Astrocyte (in vitro differentiated cells and primary cell): ENCODE results near the gene C1QL1. TPM values are rescaled to one million over a fixed set of nuclear protein-coding genes. Genes with fewer than 3 reads are reported as not detected.

Experiments used
- DNase-seq: peaks from one replicate; pipeline ENCODE4 v3.0.0-alpha.2; 2010; ENCODE audit warnings: low read depth
- FAIRE-seq: peaks from 2 replicates; lab custom pipeline; 2011; peaks lifted over from hg19 to GRCh38; lab: Jason Lieb, UNC
- H2AFZ ChIP-seq: 2 replicates; pipeline ENCODE4 v1.6.0; 2012; ENCODE audit warnings: low read depth, low read length, inconsistent platforms
- H3K27ac ChIP-seq: 2 replicates; pipeline ENCODE4 v1.5.1; 2011; ENCODE audit warnings: low read depth, low read length, inconsistent platforms
- H3K27me3 ChIP-seq: 2 replicates; pipeline ENCODE4 v1.6.0; 2011; ENCODE audit warnings: low read length, inconsistent platforms; ENCODE audit not compliant: insufficient read depth
- H3K36me3 ChIP-seq: 2 replicates; pipeline ENCODE4 v1.5.1; 2011; ENCODE audit warnings: low read length, inconsistent platforms; ENCODE audit not compliant: insufficient read depth
- H3K4me1 ChIP-seq: 2 replicates; pipeline ENCODE4 v1.5.1; 2011; ENCODE audit warnings: low read length, inconsistent platforms; ENCODE audit not compliant: insufficient read depth
- H3K4me2 ChIP-seq: 2 replicates; pipeline ENCODE4 v1.6.0; 2012; ENCODE audit warnings: low read length, inconsistent platforms
- H3K4me3 ChIP-seq: 2 replicates; pipeline ENCODE4 v1.5.1; 2011; ENCODE audit warnings: low read depth, mild to moderate bottlenecking, low read length, inconsistent platforms; ENCODE audit not compliant: insufficient read depth
- H3K79me2 ChIP-seq: 2 replicates; pipeline ENCODE4 v1.6.0; 2012; ENCODE audit warnings: mild to moderate bottlenecking, low read length, inconsistent platforms; ENCODE audit not compliant: insufficient read depth
- H3K9ac ChIP-seq: 2 replicates; pipeline ENCODE4 v1.6.0; 2012; ENCODE audit warnings: mild to moderate bottlenecking, low read length, inconsistent platforms
- H3K9me3 ChIP-seq: 2 replicates; pipeline ENCODE4 v1.5.1; 2012; ENCODE audit warnings: low read depth, mild to moderate bottlenecking, low read length, inconsistent platforms; ENCODE audit not compliant: insufficient read depth
- H4K20me1 ChIP-seq: 2 replicates; pipeline ENCODE4 v1.6.0; 2012; ENCODE audit warnings: low read length, inconsistent platforms; ENCODE audit not compliant: insufficient read depth
- H3K27ac Mint-ChIP-seq: one replicate; pipeline ENCODE4 v1.8.0; 2021; ENCODE audit warnings: mild to moderate bottlenecking, mixed read lengths; ENCODE audit not compliant: unreplicated experiment
- H3K27me3 Mint-ChIP-seq: one replicate; pipeline ENCODE4 v1.8.0; 2021; ENCODE audit warnings: low read depth, mixed read lengths; ENCODE audit not compliant: unreplicated experiment
- H3K36me3 Mint-ChIP-seq: one replicate; pipeline ENCODE4 v1.8.0; 2021; ENCODE audit warnings: low read depth, mixed read lengths; ENCODE audit not compliant: unreplicated experiment
- H3K4me1 Mint-ChIP-seq: one replicate; pipeline ENCODE4 v1.8.0; 2021; ENCODE audit warnings: low read depth, mixed read lengths; ENCODE audit not compliant: unreplicated experiment
- H3K4me3 Mint-ChIP-seq: one replicate; pipeline ENCODE4 v1.8.0; 2021; ENCODE audit warnings: mild to moderate bottlenecking, moderate library complexity, mixed read lengths; ENCODE audit not compliant: unreplicated experiment
- H3K9me3 Mint-ChIP-seq: one replicate; pipeline ENCODE4 v1.8.0; 2021; ENCODE audit warnings: mild to moderate bottlenecking, mixed read lengths; ENCODE audit not compliant: unreplicated experiment
- EZH2 ChIP-seq: IDR thresholded peaks from 2 replicates; pipeline ENCODE4 v1.6.1; 2012; ENCODE audit warnings: mild to moderate bottlenecking, low read length, inconsistent platforms; ENCODE audit not compliant: insufficient read depth
- total RNA-seq: library from RNA; stranded (reverse); gene quantifications from 2 replicates; pipeline ENCODE4 v1.2.1, GENCODE V29; 2021
- TF ChIP-seq, protein P1 (sequence below): IDR thresholded peaks from 2 replicates; pipeline ENCODE4 v1.5.1; 2011; ENCODE audit warnings: low read depth, mild to moderate bottlenecking, inconsistent platforms, low read length, moderate library complexity; ENCODE audit not compliant: insufficient read depth

The C1QL1 gene
- total RNA-seq, 1 donor from 2014 or later: not detected

DNA sequence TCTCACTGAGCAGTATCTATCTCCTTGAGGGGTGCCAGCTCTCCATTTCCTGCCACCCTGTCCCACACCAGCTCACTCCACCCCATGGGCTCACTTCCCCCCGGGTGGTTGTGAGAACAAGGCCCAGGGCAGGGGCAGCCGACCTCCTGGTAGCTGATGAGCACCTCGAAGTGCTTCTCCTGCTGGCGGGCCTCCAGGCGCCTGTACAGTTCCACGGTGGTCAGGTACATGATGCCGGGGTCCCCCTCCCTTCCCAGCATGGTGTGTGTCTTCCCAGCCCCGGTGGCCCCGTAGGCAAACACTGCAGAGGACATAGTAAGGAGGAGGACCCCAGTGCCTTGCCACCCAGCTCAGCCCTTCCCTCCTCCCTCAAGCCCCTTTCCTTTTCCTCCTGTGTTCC, 33.0 kb downstream of the C1QL1 start:
- H3K27ac Mint-ChIP-seq: no peak overlapping the region
- peaks cover 4% of the 10 kb centered on the region for H3K9me3 Mint-ChIP-seq
- DNase-seq: no peak
- Histone ChIP-seq H3K27me3 (no peaks in the 10 kb centered on the region), H3K4me3 (no peak overlapping the region), H3K4me2 (no peak overlapping the region), H3K4me1 (no peaks in the 10 kb centered on the region), H3K79me2 (peaks cover 53% of the 10 kb centered on the region), H4K20me1 (no peaks in the 10 kb centered on the region), H3K9ac (no peak overlapping the region), H3K27ac (no peak overlapping the region), H2AFZ (no peak overlapping the region), H3K36me3 (peaks cover 3% of the 10 kb centered on the region), H3K9me3 (no peaks in the 10 kb centered on the region)
- peaks cover 6% of the 10 kb centered on the region for H3K27me3 Mint-ChIP-seq
- H3K4me1 Mint-ChIP-seq: peaks cover 2% of the 10 kb centered on the region
- FAIRE-seq: no peak
- no peaks in the 10 kb centered on the region for H3K36me3 Mint-ChIP-seq
- H3K4me3 Mint-ChIP-seq: no peak overlapping the region
- TF ChIP-seq, protein P1, sequence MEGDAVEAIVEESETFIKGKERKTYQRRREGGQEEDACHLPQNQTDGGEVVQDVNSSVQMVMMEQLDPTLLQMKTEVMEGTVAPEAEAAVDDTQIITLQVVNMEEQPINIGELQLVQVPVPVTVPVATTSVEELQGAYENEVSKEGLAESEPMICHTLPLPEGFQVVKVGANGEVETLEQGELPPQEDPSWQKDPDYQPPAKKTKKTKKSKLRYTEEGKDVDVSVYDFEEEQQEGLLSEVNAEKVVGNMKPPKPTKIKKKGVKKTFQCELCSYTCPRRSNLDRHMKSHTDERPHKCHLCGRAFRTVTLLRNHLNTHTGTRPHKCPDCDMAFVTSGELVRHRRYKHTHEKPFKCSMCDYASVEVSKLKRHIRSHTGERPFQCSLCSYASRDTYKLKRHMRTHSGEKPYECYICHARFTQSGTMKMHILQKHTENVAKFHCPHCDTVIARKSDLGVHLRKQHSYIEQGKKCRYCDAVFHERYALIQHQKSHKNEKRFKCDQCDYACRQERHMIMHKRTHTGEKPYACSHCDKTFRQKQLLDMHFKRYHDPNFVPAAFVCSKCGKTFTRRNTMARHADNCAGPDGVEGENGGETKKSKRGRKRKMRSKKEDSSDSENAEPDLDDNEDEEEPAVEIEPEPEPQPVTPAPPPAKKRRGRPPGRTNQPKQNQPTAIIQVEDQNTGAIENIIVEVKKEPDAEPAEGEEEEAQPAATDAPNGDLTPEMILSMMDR: no peak
- TF ChIP-seq EZH2: no peak

DNA sequence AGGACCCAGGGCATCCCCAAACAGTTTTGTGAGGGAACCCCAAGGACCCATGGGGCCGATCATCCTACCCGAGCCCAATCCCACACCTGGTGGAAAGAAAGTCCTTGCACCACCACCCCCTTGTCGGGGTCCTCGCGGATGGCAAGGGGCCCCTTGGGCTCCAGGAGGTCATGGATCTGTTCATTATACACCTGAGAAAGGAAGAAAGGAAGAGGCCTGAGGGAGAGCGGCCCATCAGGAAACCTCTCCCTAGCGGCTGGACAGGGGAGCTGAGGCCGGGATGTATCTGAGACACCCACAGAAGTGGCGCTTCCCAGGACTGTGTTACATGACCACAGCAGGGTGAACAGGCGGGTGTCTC, 33.4 kb downstream of the C1QL1 start:
- no peak overlapping the region for H3K4me3 Mint-ChIP-seq
- H3K36me3 ChIP-seq: peaks cover 3% of the 10 kb centered on the region

More for the DNA sequence above, 33.4 kb downstream of the C1QL1 start:
- peaks cover 49% of the 10 kb centered on the region for H3K79me2 ChIP-seq
- no peaks in the 10 kb centered on the region for H3K27me3 ChIP-seq
- H3K4me3 ChIP-seq: no peak overlapping the region
- H3K4me2 ChIP-seq: no peak overlapping the region
- H2AFZ ChIP-seq: no peak overlapping the region
- Mint-ChIP-seq H3K9me3 (peaks cover 1% of the 10 kb centered on the region), H3K27ac (no peak overlapping the region), H3K36me3 (no peaks in the 10 kb centered on the region), H3K4me1 (no peaks in the 10 kb centered on the region), H3K27me3 (peaks cover 6% of the 10 kb centered on the region)
- no peaks in the 10 kb centered on the region for H4K20me1 ChIP-seq
- H3K9ac ChIP-seq: no peak overlapping the region
- no peak for DNase-seq
- TF ChIP-seq, protein P1: no peak
- TF ChIP-seq EZH2: no peak
- no peak overlapping the region for H3K27ac ChIP-seq
- no peaks in the 10 kb centered on the region for H3K4me1 ChIP-seq
- no peaks in the 10 kb centered on the region for H3K9me3 ChIP-seq
- FAIRE-seq: no peak
